GM23248 (cell line): Measurements from ENCODE around the gene GPR162. TPM values are rescaled to one million over a fixed set of nuclear protein-coding genes. Genes with fewer than 3 reads are reported as not detected.

Experiments used
- DNase-seq: peaks from one replicate; pipeline ENCODE4 v3.0.0-alpha.2; 2015
- H2AFZ ChIP-seq: fragments of 200-600 bp; sonication (generic); 2 replicates; pipeline ENCODE4 v1.6.1; 2016; ENCODE audit warnings: antibody characterized with exemption
- H3F3A ChIP-seq: fragments of 200-600 bp; sonication (generic); 2 replicates; pipeline ENCODE4 v1.6.1; 2016; ENCODE audit warnings: mild to moderate bottlenecking, antibody characterized with exemption, mixed run types; ENCODE audit not compliant: insufficient read depth
- H3K27ac ChIP-seq: fragments of 200-600 bp; sonication (generic); 2 replicates; pipeline ENCODE4 v1.5.1; 2016; ENCODE audit warnings: mild to moderate bottlenecking
- H3K27me3 ChIP-seq: fragments of 200-600 bp; sonication (generic); replicated peaks from 2 replicates; pipeline ENCODE4 v1.6.1; 2016; ENCODE audit warnings: mild to moderate bottlenecking; ENCODE audit not compliant: insufficient read depth
- H3K36me3 ChIP-seq: fragments of 200-600 bp; sonication (generic); 2 replicates; pipeline ENCODE4 v1.6.1; 2016; ENCODE audit warnings: low read depth, mild to moderate bottlenecking
- H3K4me1 ChIP-seq: fragments of 200-600 bp; sonication (generic); 2 replicates; pipeline ENCODE4 v1.6.1; 2016; ENCODE audit warnings: mild to moderate bottlenecking; ENCODE audit not compliant: insufficient read depth
- H3K4me2 ChIP-seq: fragments of 200-600 bp; sonication (generic); one replicate; pipeline ENCODE4 v1.6.1; 2016; ENCODE audit warnings: mild to moderate bottlenecking; ENCODE audit not compliant: unreplicated experiment
- H3K4me3 ChIP-seq: fragments of 200-600 bp; sonication (generic); 2 replicates; pipeline ENCODE4 v1.5.1; 2016; ENCODE audit warnings: mild to moderate bottlenecking
- H3K79me2 ChIP-seq: fragments of 200-600 bp; sonication (generic); 2 replicates; pipeline ENCODE4 v1.6.1; 2016; ENCODE audit warnings: mild to moderate bottlenecking; ENCODE audit not compliant: insufficient read depth
- H3K9ac ChIP-seq: fragments of 200-600 bp; sonication (generic); 2 replicates; pipeline ENCODE4 v1.6.1; 2016; ENCODE audit warnings: mild to moderate bottlenecking
- H3K9me2 ChIP-seq: fragments of 200-600 bp; sonication (generic); 2 replicates; pipeline ENCODE4 v1.6.1; 2016; ENCODE audit warnings: mixed run types, mild to moderate bottlenecking, moderate library complexity; ENCODE audit not compliant: insufficient read depth
- H3K9me3 ChIP-seq: fragments of 200-600 bp; sonication (generic); one replicate; pipeline ENCODE4 v1.6.1; 2017; ENCODE audit warnings: low read depth
- H4K20me1 ChIP-seq: fragments of 200-600 bp; sonication (generic); 2 replicates; pipeline ENCODE4 v1.6.0; 2016; ENCODE audit not compliant: insufficient read depth
- EZH2 ChIP-seq: fragments of 200-600 bp; sonication (generic); IDR thresholded peaks from 2 replicates; pipeline ENCODE4 v1.6.1; 2018; ENCODE audit warnings: antibody characterized with exemption, mild to moderate bottlenecking; ENCODE audit not compliant: insufficient read depth, poor library complexity, severe bottlenecking
- EZH2phosphoT487 ChIP-seq: fragments of 200-600 bp; sonication (generic); IDR thresholded peaks from 2 replicates; pipeline ENCODE4 v1.6.1; 2018; ENCODE audit warnings: antibody characterized with exemption, moderate library complexity, mild to moderate bottlenecking, low read depth; ENCODE audit not compliant: insufficient read depth
- WGBS, 2 experiments: methylation state at CpG; one replicate each; pipeline ENCODE4 v1.1.6; 2015 to 2017; ENCODE audit warnings: low lambda C conversion rate in 2 of 2, low coverage in 1 of 2; ENCODE audit errors: missing lambda C conversion rate in 2 of 2; 5-methylcytosine and 5-hydroxymethylcytosine counted together
- in situ Hi-C: fragments of 300-500 bp; cut with MboI; formaldehyde crosslinking; loops from 2 replicates; pipeline ENCODE4 v1.15.0; 2020
- polyA plus RNA-seq: library from polyadenylated mRNA; unstranded; fragments of >200 nt; fragmentation: Nextera tagmentation; extraction: Ambion mirVana; gene quantifications from 2 replicates; pipeline ENCODE4 v1.2.1, GENCODE V29; 2016
- total RNA-seq: library from RNA; depleted of rRNA; stranded (reverse); fragments of >200 nt; shearing (Covaris generic); gene quantifications from 2 replicates; pipeline ENCODE4 v1.2.3, GENCODE V29; 2014

The GPR162 gene
- total and polyA plus RNA-seq, 2 experiments from 2014 or later = 0.21 to 2.8 TPM

GRCh38 chr12:6791931-6792520 lies 29.6 kb upstream of the GPR162 start:
- Histone ChIP-seq H3K4me2 (no peak overlapping the region), H3F3A (no peaks in the 10 kb centered on the region; the same call in 1 of the 2 replicates), H3K9ac (no peak overlapping the region), H3K9me3 (no peaks in the 10 kb centered on the region), H2AFZ (peak overlapping the region; percentile 63; the same call in 1 of the 2 replicates), H3K9me2 (no peaks in the 10 kb centered on the region), H4K20me1 (no peaks in the 10 kb centered on the region), H3K27me3 (no peaks in the 10 kb centered on the region; the same call in 1 of the 2 replicates), H3K79me2 (no peaks in the 10 kb centered on the region), H3K4me1 (no peaks in the 10 kb centered on the region), H3K4me3 (no peak overlapping the region), H3K36me3 (no peaks in the 10 kb centered on the region), H3K27ac (no peak overlapping the region)
- no peak for DNase-seq
- in situ Hi-C loops = no loop called here
- 88 to 91% methylated on average over 13 of the region's 13 CpGs for WGBS, 2 experiments
- no peak for TF ChIP-seq EZH2phosphoT487
- no peak for TF ChIP-seq EZH2

- peak overlapping the region; percentile 63; the same call in 1 of the 2 replicates for H2AFZ ChIP-seq
- H4K20me1 ChIP-seq = no peaks in the 10 kb centered on the region
- in situ Hi-C loops = no loop called here
Measured at GRCh38 chr12:6792522-6793201, 29.0 kb upstream of the GPR162 start.

GRCh38 chr12:6795088-6795487 lies 26.5 kb upstream of the GPR162 start:
- Histone ChIP-seq H3K9me2 (no peaks in the 10 kb centered on the region), H3F3A (no peaks in the 10 kb centered on the region; the same call in 1 of the 2 replicates), H3K4me1 (no peaks in the 10 kb centered on the region), H3K9ac (no peak overlapping the region), H3K79me2 (no peaks in the 10 kb centered on the region), H3K27me3 (no peaks in the 10 kb centered on the region; the same call in 1 of the 2 replicates), H3K4me3 (no peak overlapping the region), H2AFZ (no peak overlapping the region), H3K27ac (no peak overlapping the region), H3K9me3 (no peaks in the 10 kb centered on the region), H4K20me1 (no peaks in the 10 kb centered on the region), H3K4me2 (no peak overlapping the region), H3K36me3 (no peaks in the 10 kb centered on the region)
- WGBS, 2 experiments = 38 to 58% methylated on average over 2 of the region's 2 CpGs
- no peak for DNase-seq
- TF ChIP-seq EZH2 = no peak
- no peak for TF ChIP-seq EZH2phosphoT487
- in situ Hi-C loops = no loop called here

More at GRCh38 chr12:6792522-6793201, 29.0 kb upstream of the GPR162 start:
- Histone ChIP-seq H3K4me2 (no peak overlapping the region), H3K4me1 (no peaks in the 10 kb centered on the region), H3K9ac (no peak overlapping the region), H3K36me3 (no peaks in the 10 kb centered on the region), H3K9me2 (no peaks in the 10 kb centered on the region), H3K4me3 (no peak overlapping the region), H3F3A (no peaks in the 10 kb centered on the region; the same call in 1 of the 2 replicates), H3K27ac (no peak overlapping the region), H3K79me2 (no peaks in the 10 kb centered on the region), H3K9me3 (no peaks in the 10 kb centered on the region), H3K27me3 (no peaks in the 10 kb centered on the region; the same call in 1 of the 2 replicates)
- no peak for DNase-seq
- WGBS, 2 experiments = 34 to 39% methylated on average over 10 to 12 of the region's 12 CpGs
- TF ChIP-seq EZH2 (no peak), EZH2phosphoT487 (no peak)

- H3K9ac ChIP-seq = no peak overlapping the region
- no peaks in the 10 kb centered on the region for H3K9me2 ChIP-seq
- H2AFZ ChIP-seq = no peak overlapping the region
- no peak for DNase-seq
- in situ Hi-C loops = no loop called here
- H3K9me3 ChIP-seq = no peaks in the 10 kb centered on the region
- TF ChIP-seq EZH2 = no peak
- TF ChIP-seq EZH2phosphoT487 = no peak
- H3K4me2 ChIP-seq = no peak overlapping the region
- WGBS, 2 experiments = 72 to 76% methylated on average over 4 of the region's 4 CpGs
- no peaks in the 10 kb centered on the region for H3F3A ChIP-seq
- no peaks in the 10 kb centered on the region for H3K79me2 ChIP-seq
- no peak overlapping the region for H3K27ac ChIP-seq
- no peaks in the 10 kb centered on the region for H3K36me3 ChIP-seq
- H3K4me3 ChIP-seq = no peak overlapping the region
- H3K4me1 ChIP-seq = no peaks in the 10 kb centered on the region
- no peaks in the 10 kb centered on the region for H4K20me1 ChIP-seq
- no peaks in the 10 kb centered on the region; the same call in 1 of the 2 replicates for H3K27me3 ChIP-seq
Measured at GRCh38 chr12:6796576-6796975, 25.0 kb upstream of the GPR162 start.
